Measurements from ENCODE around the gene SLC25A4.

DNA sequence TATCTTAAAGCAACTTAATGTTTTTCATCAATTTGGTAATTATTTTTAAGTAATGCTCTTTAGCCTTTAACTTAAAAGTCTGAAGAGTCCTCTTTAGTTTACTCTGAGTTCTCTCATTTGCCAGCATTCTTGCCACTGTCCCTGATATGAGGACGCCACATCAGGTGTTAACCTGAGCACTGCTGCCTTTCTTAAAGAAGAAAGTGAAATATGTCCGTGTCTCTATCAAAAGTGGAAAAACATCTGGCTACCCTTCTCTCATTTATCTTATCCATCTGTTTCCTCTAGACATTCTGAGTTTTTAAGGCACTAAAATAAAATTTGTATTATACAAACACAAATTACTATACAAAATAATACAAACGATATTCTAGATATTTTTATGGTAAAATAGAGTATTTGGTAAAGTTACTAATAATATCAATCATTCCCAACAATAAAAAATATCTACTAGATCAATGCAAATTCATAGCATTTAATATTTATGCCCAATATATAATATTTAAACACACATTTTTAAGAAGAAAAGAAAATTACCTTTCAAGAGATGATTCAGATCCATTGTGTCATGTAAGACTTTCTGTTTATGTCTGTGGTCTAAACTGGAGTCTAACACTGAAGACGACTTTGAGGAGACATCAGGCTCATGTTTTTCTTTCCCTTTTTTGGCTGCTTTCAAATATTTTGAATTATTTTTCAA lies 46.7 kb downstream of the SLC25A4 start:
- TF ChIP-seq, protein P1, sequence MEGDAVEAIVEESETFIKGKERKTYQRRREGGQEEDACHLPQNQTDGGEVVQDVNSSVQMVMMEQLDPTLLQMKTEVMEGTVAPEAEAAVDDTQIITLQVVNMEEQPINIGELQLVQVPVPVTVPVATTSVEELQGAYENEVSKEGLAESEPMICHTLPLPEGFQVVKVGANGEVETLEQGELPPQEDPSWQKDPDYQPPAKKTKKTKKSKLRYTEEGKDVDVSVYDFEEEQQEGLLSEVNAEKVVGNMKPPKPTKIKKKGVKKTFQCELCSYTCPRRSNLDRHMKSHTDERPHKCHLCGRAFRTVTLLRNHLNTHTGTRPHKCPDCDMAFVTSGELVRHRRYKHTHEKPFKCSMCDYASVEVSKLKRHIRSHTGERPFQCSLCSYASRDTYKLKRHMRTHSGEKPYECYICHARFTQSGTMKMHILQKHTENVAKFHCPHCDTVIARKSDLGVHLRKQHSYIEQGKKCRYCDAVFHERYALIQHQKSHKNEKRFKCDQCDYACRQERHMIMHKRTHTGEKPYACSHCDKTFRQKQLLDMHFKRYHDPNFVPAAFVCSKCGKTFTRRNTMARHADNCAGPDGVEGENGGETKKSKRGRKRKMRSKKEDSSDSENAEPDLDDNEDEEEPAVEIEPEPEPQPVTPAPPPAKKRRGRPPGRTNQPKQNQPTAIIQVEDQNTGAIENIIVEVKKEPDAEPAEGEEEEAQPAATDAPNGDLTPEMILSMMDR (conservative IDR thresholded peaks at IDR 0.05) = no peak
- no peak for TF ChIP-seq ZFX (IDR thresholded peaks at IDR 0.05)

Measured in C4-2B (cell line).